ENCODE data around the gene SPAG16. TPM values are rescaled to one million over a fixed set of nuclear protein-coding genes. Genes with fewer than 3 reads are reported as not detected.

SPAG16 gene
- 22.6 and 27.8 TPM in 2 replicates for total RNA-seq
- polyA plus RNA-seq (2012): 15.5 TPM

- DNase-seq (ENCODE audit: low read depth): peak; percentile 99
These were observed at the start of gene SPAG16 for GRCh38 chr2:213284105-213285090. TSS of gene SPAG16 (plus strand) at chr2:213284464.

- no peak for DNase-seq (ENCODE audit: low read depth)
These were observed 49.6 kb upstream of the SPAG16 start for GRCh38 chr2:213234641-213235040.

GRCh38 chr2:213235741-213236140 is 48.5 kb upstream of the SPAG16 start:
- no peak for DNase-seq (ENCODE audit: low read depth)

GRCh38 chr2:213237251-213237650 is 47.0 kb upstream of the SPAG16 start:
- DNase-seq (ENCODE audit: low read depth): no peak

- peak; percentile 14 for DNase-seq (ENCODE audit: low read depth)
These were observed 46.5 kb upstream of the SPAG16 start for GRCh38 chr2:213237787-213238186.

- peak; percentile 81 for DNase-seq (ENCODE audit: low read depth)
These were observed 45.3 kb upstream of the SPAG16 start for GRCh38 chr2:213238753-213239495.

GRCh38 chr2:213241817-213242216 is 42.4 kb upstream of the SPAG16 start:
- no peak for DNase-seq (ENCODE audit: low read depth)

- no peak for DNase-seq (ENCODE audit: low read depth)
These were observed 41.6 kb upstream of the SPAG16 start for GRCh38 chr2:213242653-213243052.

- DNase-seq (ENCODE audit: low read depth): no peak
These were observed 40.8 kb upstream of the SPAG16 start for GRCh38 chr2:213243189-213244044.

GRCh38 chr2:213246497-213247281 is 37.6 kb upstream of the SPAG16 start:
- peak; percentile 38 for DNase-seq (ENCODE audit: low read depth)

- no peak for DNase-seq (ENCODE audit: low read depth)
These were observed 36.7 kb upstream of the SPAG16 start for GRCh38 chr2:213247566-213247965.

GRCh38 chr2:213248637-213249036 is 35.6 kb upstream of the SPAG16 start:
- no peak for DNase-seq (ENCODE audit: low read depth)

GRCh38 chr2:213249502-213249901 is 34.8 kb upstream of the SPAG16 start:
- no peak for DNase-seq (ENCODE audit: low read depth)

- DNase-seq (ENCODE audit: low read depth): peak; percentile 78
These were observed 32.6 kb upstream of the SPAG16 start for GRCh38 chr2:213251618-213252017.

- DNase-seq (ENCODE audit: low read depth): no peak
These were observed 32.1 kb upstream of the SPAG16 start for GRCh38 chr2:213252206-213252605.

GRCh38 chr2:213253162-213253561 is 31.1 kb upstream of the SPAG16 start:
- DNase-seq (ENCODE audit: low read depth): no peak

- no peak for DNase-seq (ENCODE audit: low read depth)
These were observed 25.0 kb upstream of the SPAG16 start for GRCh38 chr2:213259266-213259665.

- DNase-seq (ENCODE audit: low read depth): no peak
These were observed 23.0 kb upstream of the SPAG16 start for GRCh38 chr2:213261237-213261636.

GRCh38 chr2:213261715-213262114 is 22.5 kb upstream of the SPAG16 start:
- no peak for DNase-seq (ENCODE audit: low read depth)

- DNase-seq (ENCODE audit: low read depth): no peak
These were observed 18.6 kb upstream of the SPAG16 start for GRCh38 chr2:213265679-213266078.
